C4-2B (cell line): ENCODE measurements around the gene TADA2A.

Experiments
- H3K27ac ChIP-seq: fragments of 450-650 bp; 2 replicates; pipeline ENCODE4 v1.5.1; 2017
- CTCF ChIP-seq: fragments of 450-650 bp; conservative IDR thresholded peaks from 2 replicates; pipeline ENCODE4 v1.5.1; 2017; ENCODE audit warnings: mild to moderate bottlenecking
- ZFX ChIP-seq: fragments of 450-650 bp; IDR thresholded peaks from 2 replicates; pipeline ENCODE4 v1.6.1; 2017

TADA2A gene

GRCh38 chr17:37400505-37400904, 6.2 kb upstream of the TADA2A start:
- no peak for TF ChIP-seq ZFX
- no peak for TF ChIP-seq CTCF
- no peak overlapping the region for H3K27ac ChIP-seq

DNA sequence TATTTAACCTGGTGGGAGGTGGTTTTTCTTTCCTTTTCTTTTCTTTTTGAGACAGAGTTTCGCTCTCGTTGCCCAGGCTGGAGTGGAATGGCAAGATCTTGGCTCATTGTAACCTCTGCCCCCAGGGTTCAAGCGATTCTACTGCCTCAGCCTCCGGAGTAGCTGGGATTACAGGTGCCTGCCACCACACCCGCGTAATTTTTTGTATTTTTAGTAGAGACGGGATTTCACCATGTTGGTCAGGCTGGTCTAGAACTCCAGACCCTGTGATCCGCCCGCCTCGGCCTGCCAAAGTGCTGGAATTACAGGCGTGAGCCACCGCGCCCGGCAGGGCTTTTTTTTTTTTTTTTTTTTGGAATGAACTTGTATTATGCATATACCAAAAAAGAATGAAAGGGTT, 1.2 kb upstream of the TADA2A start:
- peak overlapping the region; percentile 96; the same call in 1 of the 2 replicates for H3K27ac ChIP-seq

- peak overlapping the region; percentile 96 for H3K27ac ChIP-seq
- no peak for TF ChIP-seq ZFX
- no peak for TF ChIP-seq CTCF
Measured at GRCh38 chr17:37405955-37406634, 591 bp upstream of the TADA2A start.

DNA sequence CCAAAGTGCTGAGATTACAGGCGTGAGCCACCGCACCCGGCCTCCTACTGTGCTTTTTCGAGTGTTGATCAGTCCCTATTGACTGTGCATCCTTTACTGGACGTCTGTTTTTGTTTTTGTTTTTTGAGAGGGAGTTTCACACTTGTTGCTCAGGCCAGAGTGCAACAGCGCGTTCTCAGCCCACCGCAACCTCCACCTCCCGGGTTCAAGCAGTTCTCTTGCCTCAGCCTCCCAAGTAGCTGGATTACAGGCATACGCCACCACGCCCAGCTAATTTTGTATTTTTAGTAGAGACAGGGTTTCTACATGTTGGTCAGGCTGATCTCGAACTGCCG, 1.4 kb downstream of the TADA2A start:
- peak overlapping the region; percentile 96 for H3K27ac ChIP-seq

GRCh38 chr17:37410357-37410756, 3.7 kb downstream of the TADA2A start:
- TF ChIP-seq ZFX, result no peak
- TF ChIP-seq CTCF, result no peak
- H3K27ac ChIP-seq, result no peak overlapping the region

GRCh38 chr17:37413875-37414519, 7.3 kb downstream of the TADA2A start:
- H3K27ac ChIP-seq, result no peak overlapping the region
- TF ChIP-seq CTCF, result peak; percentile 59
- no peak for TF ChIP-seq ZFX

GRCh38 chr17:37417852-37418251, 11.2 kb downstream of the TADA2A start:
- no peak overlapping the region for H3K27ac ChIP-seq
- TF ChIP-seq CTCF (no peak), ZFX (no peak)

- TF ChIP-seq CTCF (no peak), ZFX (no peak)
- no peak overlapping the region for H3K27ac ChIP-seq
Measured at GRCh38 chr17:37422971-37423625, 16.4 kb downstream of the TADA2A start.
